GM12892 (cell line): ENCODE data around the gene PPARD.

Source experiments
- POLR2A ChIP-seq: IDR thresholded peaks from 2 replicates; pipeline ENCODE4 v1.6.1; 2011; ENCODE audit warnings: low read depth, low read length, control low read depth
- POLR2AphosphoS5 ChIP-seq: IDR thresholded peaks from 2 replicates; pipeline ENCODE4 v1.6.1; 2011; ENCODE audit warnings: low read depth, low read length, control low read depth

DNA sequence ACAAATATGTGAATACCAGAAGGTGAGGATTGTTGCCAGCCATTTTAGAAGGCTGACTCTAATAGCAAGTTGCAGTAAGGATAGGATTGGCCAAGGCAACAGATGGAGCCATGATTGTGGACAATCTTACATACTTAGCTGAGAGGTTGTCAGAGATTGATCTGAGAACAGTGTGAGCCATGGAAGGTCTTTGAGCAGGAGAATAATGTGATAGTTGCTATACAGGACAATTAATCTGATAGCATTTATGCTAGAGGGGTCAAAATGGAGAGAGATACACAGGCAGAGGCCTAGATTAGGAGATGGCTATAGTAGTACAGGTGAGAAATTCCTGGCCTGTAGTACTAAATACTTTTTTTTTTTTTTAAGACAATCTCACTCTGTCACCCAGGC lies 23.8 kb downstream of the PPARD start:
- TF ChIP-seq POLR2AphosphoS5 (no peak), POLR2A (no peak)
